Panc1 (cell line): ENCODE data around the gene SYNPR. TPM values are rescaled to one million over a fixed set of nuclear protein-coding genes. Genes with fewer than 3 reads are reported as not detected.

Source experiments
- ATAC-seq: fragments of 200-7000 bp; cut with Tn5 transposase; 2 replicates; pipeline ENCODE4 v1.9.1; 2020; ENCODE audit warnings: mild to moderate bottlenecking, moderate library complexity
- BruUV-seq: library from RNA; stranded (reverse); fragments of 400-500 nt; replicated peaks from 2 replicates; lab custom pipeline; 2021; lab: Mats Ljungman, UMichigan
- CTCF ChIA-PET: fragments of 300-600 bp; sonication (Branson Sonifier 250); formaldehyde crosslinking; loops from one replicate; lab custom pipeline; 2022; ENCODE audit warnings: antibody characterized with exemption; lab: Charles Lee
- POLR2A ChIA-PET: fragments of 300-600 bp; sonication (Branson Sonifier 250); formaldehyde crosslinking; loops from one replicate; lab custom pipeline; 2022; ENCODE audit warnings: antibody characterized with exemption; lab: Charles Lee
- DNase-seq: peaks from one replicate; pipeline ENCODE4 v3.0.0-alpha.2; 2010; ENCODE audit warnings: low read depth, low spot score
- H3K27ac ChIP-seq: 2 replicates; pipeline ENCODE4 v1.5.1; 2011; ENCODE audit warnings: mild to moderate bottlenecking, low read length, inconsistent platforms
- H3K27me3 ChIP-seq: fragments of 200-500 bp; sonication (Bioruptor generic); 2 replicates; pipeline ENCODE4 v1.6.0; 2014; ENCODE audit warnings: low read length, inconsistent platforms; ENCODE audit not compliant: control insufficient read depth, insufficient read depth
- H3K36me3 ChIP-seq: fragments of 200-500 bp; sonication (Bioruptor generic); 2 replicates; pipeline ENCODE4 v1.5.1; 2014; ENCODE audit warnings: inconsistent platforms, mild to moderate bottlenecking, low read length, moderate library complexity; ENCODE audit not compliant: control insufficient read depth, insufficient read depth
- H3K4me1 ChIP-seq: 2 replicates; pipeline ENCODE4 v1.5.1; 2011; ENCODE audit warnings: inconsistent platforms, mild to moderate bottlenecking, low read length, moderate library complexity; ENCODE audit not compliant: control insufficient read depth, insufficient read depth
- H3K4me3 ChIP-seq, 2 experiments: 2 replicates each; pipeline ENCODE4 v1.5.1; 2011 to 2012; ENCODE audit warnings: low read depth in 2 of 2, low read length in 2 of 2, mild to moderate bottlenecking in 2 of 2, inconsistent platforms in 1 of 2, moderate library complexity in 1 of 2
- H3K9me3 ChIP-seq: fragments of 200-500 bp; sonication (Bioruptor generic); 2 replicates; pipeline ENCODE4 v1.5.1; 2014; ENCODE audit warnings: low read depth, mild to moderate bottlenecking, inconsistent platforms, low read length, moderate library complexity; ENCODE audit not compliant: control insufficient read depth, insufficient read depth
- CTCF ChIP-seq: fragments of 450-650 bp; IDR thresholded peaks from 2 replicates; pipeline ENCODE4 v1.5.1; 2017; ENCODE audit warnings: mild to moderate bottlenecking
- POLR2AphosphoS5 ChIP-seq: IDR thresholded peaks from 2 replicates; pipeline ENCODE4 v1.6.1; 2012; ENCODE audit warnings: mild to moderate bottlenecking, low read depth, low read length, moderate library complexity
- REST ChIP-seq, 2 experiments: IDR thresholded peaks; 2 replicates each; pipeline ENCODE4 v1.6.1; 2011 to 2012; ENCODE audit warnings: low read depth in 2 of 2, control low read depth in 1 of 2, low read length in 1 of 2, mild to moderate bottlenecking in 1 of 2, moderate library complexity in 1 of 2; ENCODE audit not compliant: insufficient read depth in 1 of 2
- SIN3A ChIP-seq: IDR thresholded peaks from 2 replicates; pipeline ENCODE4 v1.6.1; 2012; ENCODE audit warnings: low read depth, mild to moderate bottlenecking, low read length, moderate library complexity, borderline replicate concordance; ENCODE audit not compliant: insufficient read depth
- TCF7L2 ChIP-seq: IDR thresholded peaks from 2 replicates; pipeline ENCODE4 v1.6.1; 2011; ENCODE audit warnings: mild to moderate bottlenecking, low read depth, low read length, inconsistent platforms
- in situ Hi-C: cut with HindIII; loops from 2 replicates; pipeline ENCODE4 v1.10.0; 2016; ENCODE audit warnings: low sequenced_read_pairs, low pct_unique_long_range_greater_than_20kb
- intact Hi-C: fragments of 100-400 bp; cut with micrococcal nuclease; formaldehyde crosslinking; loops from one replicate; pipeline ENCODE4 v1.10.0; 2022; ENCODE audit not compliant: unreplicated experiment
- total RNA-seq: library from RNA; stranded (reverse); gene quantifications from one replicate; pipeline ENCODE4 v1.2.1, GENCODE V29; 2021; ENCODE audit not compliant: unreplicated experiment

The SYNPR gene
- total RNA-seq, 1 experiment from 2014 or later, result not detected

- BruUV-seq, result no TSS peak
- in situ Hi-C loops, result no loop called here
- no peak overlapping the region for H3K27ac ChIP-seq
- no peaks in the 10 kb centered on the region for H3K36me3 ChIP-seq
- intact Hi-C loops, result no loop called here
- no peaks in the 10 kb centered on the region for H3K4me1 ChIP-seq
- H3K9me3 ChIP-seq, result no peaks in the 10 kb centered on the region
- POLR2A ChIA-PET, result no interaction called here
- H3K27me3 ChIP-seq, result no peaks in the 10 kb centered on the region
- TF ChIP-seq CTCF, result no peak
- no peak for TF ChIP-seq SIN3A
- ATAC-seq (no peak), DNase-seq (no peak)
- no peak overlapping the region for H3K4me3 ChIP-seq
- CTCF ChIA-PET, result no interaction called here
These were observed 315.7 kb downstream of the SYNPR start for GRCh38 chr3:63593779-63594178.

GRCh38 chr3:63595221-63595620 lies 317.1 kb downstream of the SYNPR start:
- ATAC-seq (no peak), DNase-seq (no peak)
- Histone ChIP-seq H3K36me3 (no peaks in the 10 kb centered on the region), H3K4me3 (no peak overlapping the region), H3K4me1 (no peaks in the 10 kb centered on the region), H3K27me3 (no peaks in the 10 kb centered on the region), H3K9me3 (no peaks in the 10 kb centered on the region), H3K27ac (no peak overlapping the region)
- no peak for TF ChIP-seq POLR2AphosphoS5
- no peak for TF ChIP-seq REST (IDR thresholded peaks at IDR 0.05; ENCODE audit: insufficient read depth in 1 of 2, low read depth in 2 of 2, low read length in 1 of 2)
- no peak for TF ChIP-seq SIN3A
- TF ChIP-seq CTCF, result no peak
- no peak for TF ChIP-seq TCF7L2
- no TSS peak for BruUV-seq
- in situ Hi-C loops, result no loop called here
- ChIA-PET CTCF (no interaction called here), POLR2A (no interaction called here)
- intact Hi-C loops, result no loop called here
